Transverse colon (tissue), 4 donors: ENCODE results near the gene DNAI1. TPM values are rescaled to one million over a fixed set of nuclear protein-coding genes. Genes with fewer than 3 reads are reported as not detected.
"Not testable (repeated sequence)": the region's sequence is repeated elsewhere in the genome, so short reads cannot be mapped to it uniquely, and the experiment has no call there.

Source experiments
- DNase-seq: peaks from one replicate; pipeline ENCODE4 v3.0.0-alpha.2; 2019
- H3K27ac ChIP-seq, 4 donors: fragments of 200-600 bp; sonication (generic); 2 replicates each; pipeline ENCODE4 v1.5.1; 2016 to 2018; ENCODE audit warnings: inconsistent platforms in 4 of 4
- H3K27me3 ChIP-seq: fragments of 200-600 bp; sonication (generic); 2 replicates; pipeline ENCODE4 v1.5.1; 2017; ENCODE audit warnings: inconsistent platforms
- H3K36me3 ChIP-seq, 4 donors: fragments of 200-600 bp; sonication (generic); 2 replicates each; pipeline ENCODE4 v1.5.1; 2017 to 2019; ENCODE audit warnings: inconsistent platforms in 4 of 4
- H3K4me1 ChIP-seq, 4 donors: fragments of 200-600 bp; sonication (generic); 2 replicates each; pipeline ENCODE4 v1.5.1; 2017 to 2020; ENCODE audit warnings: inconsistent platforms in 4 of 4
- H3K4me3 ChIP-seq, 4 donors: fragments of 200-600 bp; sonication (generic); 1 replicate in 1 of 4; 2 replicates in 3 of 4; pipeline versions ENCODE4 v1.5.1 to v1.6.1; 2017 to 2019; ENCODE audit warnings: inconsistent platforms in 4 of 4
- H3K9me3 ChIP-seq, 2 donors: fragments of 200-600 bp; sonication (generic); 2 replicates each; pipeline ENCODE4 v1.5.1; 2017 to 2019; ENCODE audit warnings: inconsistent platforms in 2 of 2
- CTCF ChIP-seq, 5 experiments: fragments of 200-600 bp in 3 of 5; fragments of 450-650 bp in 2 of 5; sonication (generic) in 3 of 5; IDR thresholded peaks; 1 replicate in 2 of 5; 2 replicates in 3 of 5; pipeline ENCODE4 v1.5.1; 2016 to 2017; ENCODE audit warnings: antibody characterized with exemption in 5 of 5, inconsistent platforms in 3 of 5, mild to moderate bottlenecking in 2 of 5, moderate library complexity in 1 of 5
- EP300 ChIP-seq: sonication (generic); formaldehyde crosslinking; IDR thresholded peaks from one replicate; pipeline ENCODE4 v1.6.1; 2017; ENCODE audit warnings: antibody characterized with exemption, low read depth
- POLR2A ChIP-seq: fragments of 450-650 bp; IDR thresholded peaks from one replicate; pipeline ENCODE4 v1.6.1; 2016; ENCODE audit warnings: antibody characterized with exemption, mild to moderate bottlenecking, moderate library complexity
- POLR2AphosphoS5 ChIP-seq, 3 donors: sonication (generic); formaldehyde crosslinking; IDR thresholded peaks; one replicate each; pipeline ENCODE4 v1.6.1; 2016; ENCODE audit warnings: antibody characterized with exemption in 3 of 3
- WGBS, 2 donors: methylation state at CpG; one replicate each; pipeline ENCODE4 v1.1.5; 2018; ENCODE audit warnings: low coverage in 1 of 2; 5-methylcytosine and 5-hydroxymethylcytosine counted together
- in situ Hi-C, 4 donors: fragments of 200-750 bp; cut with MboI; loops; one replicate each; pipeline versions ENCODE4 v1.15.0 to v1.15.1; 2017; ENCODE audit warnings: low sequenced_read_pairs in 3 of 4, low pct_ligation_motif_present in 1 of 4, low pct_unique_long_range_greater_than_20kb in 1 of 4
- intact Hi-C: fragments of 100-400 bp; cut with DNase I; formaldehyde crosslinking; loops from one replicate; pipeline ENCODE4 v1.15.1; 2023; ENCODE audit warnings: low total_unique reads
- total RNA-seq, 4 donors: library from RNA; depleted of rRNA; stranded (reverse); fragments of >200 nt; gene quantifications; one replicate each; pipeline ENCODE4 v1.1.0, GENCODE V29; 2016

The DNAI1 gene
- total RNA-seq, 4 donors from 2014 or later = not detected

GRCh38 chr9:34522091-34522887 is 63.7 kb downstream of the DNAI1 start:
- no peak for DNase-seq
- Histone ChIP-seq H3K4me1 (peaks cover 6 to 12% (median 10%) of the 10 kb centered on the region in 4 donors), H3K27ac (peak overlapping the region in 3 of 4 donors; percentile 48 to 57 (median 49)), H3K36me3 (no peaks in the 10 kb centered on the region), H3K27me3 (peaks cover 21% of the 10 kb centered on the region), H3K9me3 (no peaks in the 10 kb centered on the region), H3K4me3 (peak overlapping the region; percentile 35 to 62 (median 44))
- 22 to 25% methylated on average over 6 to 24 of the region's 31 CpGs for WGBS, 2 donors
- intact Hi-C loops = no loop called here
- in situ Hi-C loops = no loop called here
- TF ChIP-seq CTCF (IDR thresholded peaks at IDR 0.05) (no peak), POLR2A (no peak), POLR2AphosphoS5 (IDR thresholded peaks at IDR 0.05) (no peak), EP300 (no peak)

- WGBS, 2 donors = 5 to 33% methylated on average over 1 to 34 of the region's 63 CpGs
- in situ Hi-C loops (no loop called here), intact Hi-C loops (no loop called here)
- no peaks in the 10 kb centered on the region for H3K9me3 ChIP-seq
- peaks cover 6 to 12% (median 10%) of the 10 kb centered on the region in 4 donors for H3K4me1 ChIP-seq
- H3K27ac ChIP-seq = peak within 1 kb of the TSS in 3 of 4 donors; percentile 48 to 57 (median 49)
- H3K27me3 ChIP-seq = peaks cover 21% of the 10 kb centered on the region
- peak within 1 kb of the TSS; percentile 35 to 62 (median 44) for H3K4me3 ChIP-seq
- peak; percentile 92 for DNase-seq
- no peaks in the 10 kb centered on the region for H3K36me3 ChIP-seq
- no peak for TF ChIP-seq EP300
- no peak for TF ChIP-seq POLR2A
- no peak for TF ChIP-seq CTCF (IDR thresholded peaks at IDR 0.05)
- TF ChIP-seq POLR2AphosphoS5 (IDR thresholded peaks at IDR 0.05) = no peak
These were observed 64.6 kb downstream of the DNAI1 start, which contains the start of gene ENHO for GRCh38 chr9:34522971-34523797. Gene ENHO, minus strand, starts transcription at chr9:34522990. Its CDS starts 1,295 bp downstream, at chr9:34521695.

- Histone ChIP-seq H3K27me3 (peaks cover 21% of the 10 kb centered on the region), H3K4me1 (peaks cover 6 to 12% (median 10%) of the 10 kb centered on the region in 4 donors), H3K9me3 (no peaks in the 10 kb centered on the region), H3K27ac (no peak overlapping the region), H3K4me3 (no peak overlapping the region), H3K36me3 (no peaks in the 10 kb centered on the region)
- intact Hi-C loops (no loop called here), in situ Hi-C loops (no loop called here)
- no peak for DNase-seq
- WGBS, 2 donors = 87 to 90% methylated on average over 1 to 3 of the region's 3 CpGs
- TF ChIP-seq EP300 (no peak), POLR2AphosphoS5 (IDR thresholded peaks at IDR 0.05) (no peak), POLR2A (no peak), CTCF (IDR thresholded peaks at IDR 0.05) (no peak)
These were observed 65.7 kb downstream of the DNAI1 start for GRCh38 chr9:34524349-34524748.

- intact Hi-C loops = no loop called here
- Histone ChIP-seq H3K4me1 (peaks cover 6 to 12% (median 10%) of the 10 kb centered on the region in 4 donors), H3K9me3 (no peaks in the 10 kb centered on the region), H3K4me3 (no peak overlapping the region), H3K36me3 (no peaks in the 10 kb centered on the region), H3K27ac (no peak overlapping the region), H3K27me3 (peaks cover 21% of the 10 kb centered on the region)
- no peak for TF ChIP-seq POLR2A
- TF ChIP-seq EP300 = no peak
- no peak for TF ChIP-seq POLR2AphosphoS5 (IDR thresholded peaks at IDR 0.05)
- TF ChIP-seq CTCF (IDR thresholded peaks at IDR 0.05) = no peak
- in situ Hi-C loops = no loop called here
- no peak for DNase-seq
- WGBS, 2 donors = 62 to 69% methylated on average over 2 of the region's 2 CpGs
These were observed 67.4 kb downstream of the DNAI1 start for GRCh38 chr9:34526026-34526425.

GRCh38 chr9:34532041-34532440 is 73.4 kb downstream of the DNAI1 start:
- in situ Hi-C loops, H3K4me1 ChIP-seq, H3K27ac ChIP-seq, H3K4me3 ChIP-seq, intact Hi-C loops, H3K36me3 ChIP-seq, H3K9me3 ChIP-seq, DNase-seq: not testable (repeated sequence)
- 82 to 95% methylated on average over 4 to 8 of the region's 8 CpGs for WGBS, 2 donors
- peaks cover 41% of the 10 kb centered on the region for H3K27me3 ChIP-seq
